ENCODE data around the gene GLIS1.

GLIS1 gene

GRCh38 chr1:53733447-53733931 lies 5.5 kb downstream of the GLIS1 start:
- no peak for TF ChIP-seq CTCF (IDR thresholded peaks at IDR 0.05; ENCODE audit: low read depth, low read length, missing control alignments)
- peak overlapping the region; percentile 39 for H3K4me3 ChIP-seq (replicated peaks; ENCODE audit: low read depth, low read length)
- DNase-seq (ENCODE audit: extremely low read depth, low read depth), result peak; percentile 17

GRCh38 chr1:53732912-53733317 lies 6.0 kb downstream of the GLIS1 start:
- DNase-seq (ENCODE audit: extremely low read depth, low read depth), result peak; percentile 48
- no peak for TF ChIP-seq CTCF (IDR thresholded peaks at IDR 0.05; ENCODE audit: low read depth, low read length, missing control alignments)
- peak overlapping the region; percentile 39 for H3K4me3 ChIP-seq (replicated peaks; ENCODE audit: low read depth, low read length)

GRCh38 chr1:53732409-53732808 lies 6.6 kb downstream of the GLIS1 start:
- no peak for DNase-seq (ENCODE audit: extremely low read depth, low read depth)
- H3K4me3 ChIP-seq (replicated peaks; ENCODE audit: low read depth, low read length), result peak overlapping the region; percentile 39
- TF ChIP-seq CTCF (IDR thresholded peaks at IDR 0.05; ENCODE audit: low read depth, low read length, missing control alignments), result no peak

GRCh38 chr1:53731779-53732305 lies 7.1 kb downstream of the GLIS1 start:
- TF ChIP-seq CTCF (IDR thresholded peaks at IDR 0.05; ENCODE audit: low read depth, low read length, missing control alignments), result no peak
- H3K4me3 ChIP-seq (replicated peaks; ENCODE audit: low read depth, low read length), result peak overlapping the region; percentile 39
- peak; percentile 21 for DNase-seq (ENCODE audit: extremely low read depth, low read depth)

GRCh38 chr1:53731043-53731600 lies 7.8 kb downstream of the GLIS1 start:
- no peak for DNase-seq (ENCODE audit: extremely low read depth, low read depth)
- TF ChIP-seq CTCF (IDR thresholded peaks at IDR 0.05; ENCODE audit: low read depth, low read length, missing control alignments), result no peak
- no peak overlapping the region for H3K4me3 ChIP-seq (replicated peaks; ENCODE audit: low read depth, low read length)

GRCh38 chr1:53730224-53730865 lies 8.6 kb downstream of the GLIS1 start:
- no peak for TF ChIP-seq CTCF (IDR thresholded peaks at IDR 0.05; ENCODE audit: low read depth, low read length, missing control alignments)
- no peak overlapping the region for H3K4me3 ChIP-seq (replicated peaks; ENCODE audit: low read depth, low read length)
- no peak for DNase-seq (ENCODE audit: extremely low read depth, low read depth)

Data from HFF-Myc (cell line).